OCI-LY3 (cell line): ENCODE measurements around the gene FRMPD2.

Source experiments
- H2AFZ ChIP-seq: fragments of 200-600, 300-600 bp; shearing (Covaris generic); 2 replicates; pipeline ENCODE4 v1.6.0; 2014; ENCODE audit warnings: antibody characterized with exemption, low read depth, low read length
- H3K27ac ChIP-seq: fragments of 200-600, 300-600 bp; sonication (generic); 2 replicates; pipeline ENCODE4 v1.5.1; 2014; ENCODE audit warnings: mild to moderate bottlenecking, low read length, moderate library complexity, mixed read lengths
- H3K27me3 ChIP-seq: fragments of 200-600, 300-600 bp; sonication (generic); 2 replicates; pipeline ENCODE4 v1.6.1; 2014; ENCODE audit warnings: low read depth, low read length, mixed read lengths
- H3K36me3 ChIP-seq: fragments of 200-600, 300-600 bp; sonication (generic); replicated peaks from 2 replicates; pipeline ENCODE3; 2014; ENCODE audit warnings: low read depth, low read length, mixed read lengths
- H3K4me1 ChIP-seq: fragments of 300-600, 200-600 bp; sonication (generic); 2 replicates; pipeline ENCODE4 v1.6.1; 2014; ENCODE audit warnings: low read length, mixed read lengths
- H3K4me2 ChIP-seq: fragments of 200-600, 300-600 bp; sonication (generic); 2 replicates; pipeline ENCODE4 v1.6.1; 2014; ENCODE audit warnings: low read length, mixed read lengths
- H3K4me3 ChIP-seq: fragments of 300-600, 200-600 bp; sonication (generic); 2 replicates; pipeline ENCODE4 v1.5.1; 2014; ENCODE audit warnings: antibody characterized with exemption, mild to moderate bottlenecking, low read length, moderate library complexity
- H3K79me2 ChIP-seq: fragments of 300-600, 200-600 bp; shearing (Covaris generic); 2 replicates; pipeline ENCODE4 v1.6.1; 2014; ENCODE audit warnings: mild to moderate bottlenecking, low read length, mixed read lengths
- H3K9ac ChIP-seq: fragments of 300-600, 200-600 bp; shearing (Covaris generic); 2 replicates; pipeline ENCODE4 v1.6.0; 2014; ENCODE audit warnings: mild to moderate bottlenecking, low read length, moderate library complexity
- H3K9me3 ChIP-seq: fragments of 200-600, 300-600 bp; shearing (Covaris generic); 2 replicates; pipeline ENCODE4 v1.6.1; 2014; ENCODE audit warnings: low read length, mixed read lengths; ENCODE audit not compliant: insufficient read depth
- H4K20me1 ChIP-seq: fragments of 200-600, 300-600 bp; sonication (generic); 2 replicates; pipeline ENCODE4 v1.6.1; 2016; ENCODE audit warnings: low read length, mixed read lengths; ENCODE audit not compliant: insufficient read depth
- CTCF ChIP-seq: fragments of 200-600, 300-600 bp; sonication (generic); IDR thresholded peaks from 2 replicates; pipeline ENCODE4 v1.5.1; 2014; ENCODE audit warnings: antibody characterized with exemption, low read length, low read depth
- EZH2phosphoT487 ChIP-seq: fragments of 200-600 bp; shearing (Covaris generic); IDR thresholded peaks from 2 replicates; pipeline ENCODE4 v1.6.1; 2018; ENCODE audit warnings: antibody characterized with exemption, mixed run types, low read depth

Gene FRMPD2

GRCh38 chr10:48238826-48239520 is 35.5 kb downstream of the FRMPD2 start:
- no peak overlapping the region for H3K9ac ChIP-seq
- no peak overlapping the region for H3K4me3 ChIP-seq
- no peak overlapping the region for H3K27ac ChIP-seq
- no peak overlapping the region for H2AFZ ChIP-seq
- H3K36me3 ChIP-seq = no peaks in the 10 kb centered on the region
- H4K20me1 ChIP-seq = no peaks in the 10 kb centered on the region
- H3K4me1 ChIP-seq = no peaks in the 10 kb centered on the region
- no peaks in the 10 kb centered on the region for H3K79me2 ChIP-seq
- H3K4me2 ChIP-seq = no peak overlapping the region
- TF ChIP-seq CTCF (no peak), EZH2phosphoT487 (no peak)
- H3K27me3 ChIP-seq = no peaks in the 10 kb centered on the region
- H3K9me3 ChIP-seq = no peaks in the 10 kb centered on the region

GRCh38 chr10:48237259-48238250 is 36.9 kb downstream of the FRMPD2 start:
- no peaks in the 10 kb centered on the region for H4K20me1 ChIP-seq

GRCh38 chr10:48236199-48236621 is 38.3 kb downstream of the FRMPD2 start:
- no peak overlapping the region for H3K27ac ChIP-seq
- H3K9me3 ChIP-seq = no peaks in the 10 kb centered on the region
- H3K4me2 ChIP-seq = no peak overlapping the region
- H3K27me3 ChIP-seq = no peaks in the 10 kb centered on the region
- no peaks in the 10 kb centered on the region for H3K36me3 ChIP-seq
- H2AFZ ChIP-seq = no peak overlapping the region
- no peak for TF ChIP-seq CTCF
- TF ChIP-seq EZH2phosphoT487 = no peak
- no peak overlapping the region for H3K9ac ChIP-seq
- no peak overlapping the region for H3K4me3 ChIP-seq
- peaks cover 7% of the 10 kb centered on the region; the same call in 1 of the 2 replicates for H3K4me1 ChIP-seq
- no peaks in the 10 kb centered on the region for H3K79me2 ChIP-seq
- H4K20me1 ChIP-seq = no peaks in the 10 kb centered on the region

More at GRCh38 chr10:48237259-48238250, 36.9 kb downstream of the FRMPD2 start:
- Histone ChIP-seq H3K79me2 (no peaks in the 10 kb centered on the region), H3K27me3 (no peaks in the 10 kb centered on the region), H2AFZ (no peak overlapping the region), H3K4me3 (no peak overlapping the region), H3K9ac (no peak overlapping the region), H3K27ac (no peak overlapping the region), H3K4me2 (no peak overlapping the region), H3K36me3 (no peaks in the 10 kb centered on the region), H3K9me3 (no peaks in the 10 kb centered on the region), H3K4me1 (no peaks in the 10 kb centered on the region)
- TF ChIP-seq CTCF (no peak), EZH2phosphoT487 (no peak)

- no peak overlapping the region for H3K9ac ChIP-seq
- H3K9me3 ChIP-seq = no peaks in the 10 kb centered on the region
- no peak overlapping the region for H3K27ac ChIP-seq
- H3K4me1 ChIP-seq = peaks cover 7% of the 10 kb centered on the region; the same call in 1 of the 2 replicates
- H3K27me3 ChIP-seq = no peaks in the 10 kb centered on the region
- no peaks in the 10 kb centered on the region for H4K20me1 ChIP-seq
- H2AFZ ChIP-seq = no peak overlapping the region
- TF ChIP-seq EZH2phosphoT487 = no peak
- no peak for TF ChIP-seq CTCF
- no peak overlapping the region for H3K4me3 ChIP-seq
- no peaks in the 10 kb centered on the region for H3K79me2 ChIP-seq
- no peaks in the 10 kb centered on the region for H3K36me3 ChIP-seq
- no peak overlapping the region for H3K4me2 ChIP-seq
Observed at GRCh38 chr10:48235501-48235900, 39.0 kb downstream of the FRMPD2 start.
